A549 (cell line): ENCODE data around the gene MED27.

Experiments used
- BHLHE40 ChIP-seq: IDR thresholded peaks from 2 replicates; pipeline ENCODE4 v1.6.1; 2012; ENCODE audit warnings: low read depth, low read length, inconsistent platforms
- EP300 ChIP-seq, 2 experiments: fragments of >200 bp; sonication (Bioruptor Twin); formaldehyde crosslinking; IDR thresholded peaks; 2 replicates in 1 of 2; 3 replicates in 1 of 2; pipeline ENCODE4 v1.6.1; 2016 to 2017
- FOSB ChIP-seq: fragments of 250-450 bp; sonication (Bioruptor Pico); IDR thresholded peaks from 2 replicates; pipeline ENCODE4 v1.5.0; 2020; ENCODE audit warnings: mild to moderate bottlenecking, moderate library complexity
- POLR2A ChIP-seq: IDR thresholded peaks from 2 replicates; pipeline ENCODE4 v1.6.1; 2012; ENCODE audit warnings: mild to moderate bottlenecking, low read length
- RAD21 ChIP-seq, 2 experiments: fragments of >200 bp in 1 of 2; sonication (Bioruptor Twin) in 1 of 2; formaldehyde crosslinking in 1 of 2; IDR thresholded peaks in 1 of 2; conservative IDR thresholded peaks in 1 of 2; 2 replicates in 1 of 2; 3 replicates in 1 of 2; pipeline ENCODE4 v1.6.1; 2012 to 2018; ENCODE audit warnings: inconsistent platforms in 1 of 2
- SMC3 ChIP-seq: fragments of >200 bp; sonication (Bioruptor Twin); formaldehyde crosslinking; IDR thresholded peaks from 3 replicates; pipeline ENCODE4 v1.6.1; 2018; ENCODE audit warnings: inconsistent platforms
- TP53 ChIP-seq: fragments of 250-450 bp; sonication (Bioruptor Pico); IDR thresholded peaks from 2 replicates; pipeline ENCODE4 v1.5.0; 2021; ENCODE audit warnings: mild to moderate bottlenecking, moderate library complexity
- ZSCAN20 ChIP-seq: fragments of 250-450 bp; sonication (Bioruptor Pico); IDR thresholded peaks from 2 replicates; pipeline ENCODE4 v1.8.0; 2022; ENCODE audit warnings: mild to moderate bottlenecking, moderate library complexity
- TF ChIP-seq, protein P1 (sequence below): fragments of >200 bp; sonication (Bioruptor Twin); formaldehyde crosslinking; IDR thresholded peaks from 3 replicates; pipeline ENCODE4 v1.5.1; 2016
- TF ChIP-seq, protein P2 (sequence below): fragments of 450-650 bp; IDR thresholded peaks from 2 replicates; pipeline ENCODE4 v1.6.1; 2014; ENCODE audit warnings: antibody characterized with exemption
- TF ChIP-seq, protein P3 (sequence below): fragments of 200-600 bp; sonication (generic); IDR thresholded peaks from 2 replicates; pipeline ENCODE4 v1.6.1; 2016; ENCODE audit warnings: antibody characterized with exemption, mild to moderate bottlenecking, moderate library complexity
- TF ChIP-seq, protein P4 (sequence below): IDR thresholded peaks from 2 replicates; pipeline ENCODE4 v1.6.1; 2012

DNA sequence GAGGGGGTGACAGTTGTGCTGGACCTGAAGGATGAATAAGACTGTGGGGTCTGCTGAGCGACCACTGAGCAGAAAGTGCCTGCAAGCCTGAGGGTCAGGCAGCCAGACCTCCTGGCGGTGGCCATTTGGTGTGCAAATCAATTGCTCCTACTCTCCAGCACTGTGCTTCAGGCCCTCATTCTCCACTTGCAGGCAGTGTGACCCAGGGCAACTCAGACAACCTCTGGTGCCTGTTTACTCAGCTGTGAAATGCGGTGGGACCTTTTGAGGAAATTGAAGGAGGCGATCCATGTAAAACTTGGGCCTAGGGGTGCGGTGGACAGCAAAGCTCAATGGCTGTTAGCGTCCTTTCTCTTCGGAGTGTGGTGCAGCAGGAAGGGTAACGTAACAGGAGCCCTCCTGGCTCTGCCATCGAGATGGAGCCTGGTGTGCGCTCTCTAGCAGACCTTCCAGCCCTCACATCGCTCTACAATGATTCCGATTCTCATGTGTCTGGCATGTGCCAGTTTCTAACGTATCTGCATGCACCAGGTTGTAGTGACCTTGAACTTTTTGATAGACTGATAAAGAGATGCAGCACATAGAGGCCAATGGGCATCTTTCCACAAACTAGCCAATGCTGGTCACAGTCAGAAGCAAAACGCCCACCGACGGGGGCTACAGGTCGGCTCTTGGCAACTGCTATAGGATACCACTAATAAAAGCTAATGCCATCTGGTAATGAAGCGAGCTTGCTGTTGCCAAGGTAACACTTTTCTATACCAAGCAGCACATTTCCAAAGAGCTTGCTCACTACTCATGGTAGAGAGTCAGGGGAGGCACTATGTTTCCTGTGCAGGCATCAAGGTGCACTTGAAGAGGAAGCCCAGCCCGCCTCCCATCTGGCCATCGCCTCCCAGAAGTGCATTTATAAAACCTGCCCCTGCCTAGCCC is 180.1 kb downstream of the MED27 start:
- TF ChIP-seq ZSCAN20 (CRISPR knock-in tag) (no peak), FOSB (CRISPR knock-in tag) (no peak), EP300 (IDR thresholded peaks at IDR 0.05) (no peak), POLR2A (no peak), RAD21 (conservative IDR thresholded peaks at IDR 0.05 in 1 of 2, IDR thresholded peaks at IDR 0.05 in 1 of 2) (no peak), SMC3 (no peak), TP53 (CRISPR knock-in tag) (no peak), BHLHE40 (no peak)
- TF ChIP-seq, protein P1, sequence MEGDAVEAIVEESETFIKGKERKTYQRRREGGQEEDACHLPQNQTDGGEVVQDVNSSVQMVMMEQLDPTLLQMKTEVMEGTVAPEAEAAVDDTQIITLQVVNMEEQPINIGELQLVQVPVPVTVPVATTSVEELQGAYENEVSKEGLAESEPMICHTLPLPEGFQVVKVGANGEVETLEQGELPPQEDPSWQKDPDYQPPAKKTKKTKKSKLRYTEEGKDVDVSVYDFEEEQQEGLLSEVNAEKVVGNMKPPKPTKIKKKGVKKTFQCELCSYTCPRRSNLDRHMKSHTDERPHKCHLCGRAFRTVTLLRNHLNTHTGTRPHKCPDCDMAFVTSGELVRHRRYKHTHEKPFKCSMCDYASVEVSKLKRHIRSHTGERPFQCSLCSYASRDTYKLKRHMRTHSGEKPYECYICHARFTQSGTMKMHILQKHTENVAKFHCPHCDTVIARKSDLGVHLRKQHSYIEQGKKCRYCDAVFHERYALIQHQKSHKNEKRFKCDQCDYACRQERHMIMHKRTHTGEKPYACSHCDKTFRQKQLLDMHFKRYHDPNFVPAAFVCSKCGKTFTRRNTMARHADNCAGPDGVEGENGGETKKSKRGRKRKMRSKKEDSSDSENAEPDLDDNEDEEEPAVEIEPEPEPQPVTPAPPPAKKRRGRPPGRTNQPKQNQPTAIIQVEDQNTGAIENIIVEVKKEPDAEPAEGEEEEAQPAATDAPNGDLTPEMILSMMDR: no peak
- TF ChIP-seq, protein P2, sequence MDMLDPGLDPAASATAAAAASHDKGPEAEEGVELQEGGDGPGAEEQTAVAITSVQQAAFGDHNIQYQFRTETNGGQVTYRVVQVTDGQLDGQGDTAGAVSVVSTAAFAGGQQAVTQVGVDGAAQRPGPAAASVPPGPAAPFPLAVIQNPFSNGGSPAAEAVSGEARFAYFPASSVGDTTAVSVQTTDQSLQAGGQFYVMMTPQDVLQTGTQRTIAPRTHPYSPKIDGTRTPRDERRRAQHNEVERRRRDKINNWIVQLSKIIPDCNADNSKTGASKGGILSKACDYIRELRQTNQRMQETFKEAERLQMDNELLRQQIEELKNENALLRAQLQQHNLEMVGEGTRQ: no peak
- TF ChIP-seq, protein P3, sequence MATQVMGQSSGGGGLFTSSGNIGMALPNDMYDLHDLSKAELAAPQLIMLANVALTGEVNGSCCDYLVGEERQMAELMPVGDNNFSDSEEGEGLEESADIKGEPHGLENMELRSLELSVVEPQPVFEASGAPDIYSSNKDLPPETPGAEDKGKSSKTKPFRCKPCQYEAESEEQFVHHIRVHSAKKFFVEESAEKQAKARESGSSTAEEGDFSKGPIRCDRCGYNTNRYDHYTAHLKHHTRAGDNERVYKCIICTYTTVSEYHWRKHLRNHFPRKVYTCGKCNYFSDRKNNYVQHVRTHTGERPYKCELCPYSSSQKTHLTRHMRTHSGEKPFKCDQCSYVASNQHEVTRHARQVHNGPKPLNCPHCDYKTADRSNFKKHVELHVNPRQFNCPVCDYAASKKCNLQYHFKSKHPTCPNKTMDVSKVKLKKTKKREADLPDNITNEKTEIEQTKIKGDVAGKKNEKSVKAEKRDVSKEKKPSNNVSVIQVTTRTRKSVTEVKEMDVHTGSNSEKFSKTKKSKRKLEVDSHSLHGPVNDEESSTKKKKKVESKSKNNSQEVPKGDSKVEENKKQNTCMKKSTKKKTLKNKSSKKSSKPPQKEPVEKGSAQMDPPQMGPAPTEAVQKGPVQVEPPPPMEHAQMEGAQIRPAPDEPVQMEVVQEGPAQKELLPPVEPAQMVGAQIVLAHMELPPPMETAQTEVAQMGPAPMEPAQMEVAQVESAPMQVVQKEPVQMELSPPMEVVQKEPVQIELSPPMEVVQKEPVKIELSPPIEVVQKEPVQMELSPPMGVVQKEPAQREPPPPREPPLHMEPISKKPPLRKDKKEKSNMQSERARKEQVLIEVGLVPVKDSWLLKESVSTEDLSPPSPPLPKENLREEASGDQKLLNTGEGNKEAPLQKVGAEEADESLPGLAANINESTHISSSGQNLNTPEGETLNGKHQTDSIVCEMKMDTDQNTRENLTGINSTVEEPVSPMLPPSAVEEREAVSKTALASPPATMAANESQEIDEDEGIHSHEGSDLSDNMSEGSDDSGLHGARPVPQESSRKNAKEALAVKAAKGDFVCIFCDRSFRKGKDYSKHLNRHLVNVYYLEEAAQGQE: no peak
- TF ChIP-seq, protein P4, sequence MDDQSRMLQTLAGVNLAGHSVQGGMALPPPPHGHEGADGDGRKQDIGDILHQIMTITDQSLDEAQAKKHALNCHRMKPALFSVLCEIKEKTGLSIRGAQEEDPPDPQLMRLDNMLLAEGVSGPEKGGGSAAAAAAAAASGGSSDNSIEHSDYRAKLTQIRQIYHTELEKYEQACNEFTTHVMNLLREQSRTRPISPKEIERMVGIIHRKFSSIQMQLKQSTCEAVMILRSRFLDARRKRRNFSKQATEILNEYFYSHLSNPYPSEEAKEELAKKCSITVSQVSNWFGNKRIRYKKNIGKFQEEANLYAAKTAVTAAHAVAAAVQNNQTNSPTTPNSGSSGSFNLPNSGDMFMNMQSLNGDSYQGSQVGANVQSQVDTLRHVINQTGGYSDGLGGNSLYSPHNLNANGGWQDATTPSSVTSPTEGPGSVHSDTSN: no peak
